ENCODE results near the gene ADGRV1. TPM values are rescaled to one million over a fixed set of nuclear protein-coding genes. Genes with fewer than 3 reads are reported as not detected.

The ADGRV1 gene
- polyA plus RNA-seq, 1 donor from 2014 or later = 3.7 TPM

DNA sequence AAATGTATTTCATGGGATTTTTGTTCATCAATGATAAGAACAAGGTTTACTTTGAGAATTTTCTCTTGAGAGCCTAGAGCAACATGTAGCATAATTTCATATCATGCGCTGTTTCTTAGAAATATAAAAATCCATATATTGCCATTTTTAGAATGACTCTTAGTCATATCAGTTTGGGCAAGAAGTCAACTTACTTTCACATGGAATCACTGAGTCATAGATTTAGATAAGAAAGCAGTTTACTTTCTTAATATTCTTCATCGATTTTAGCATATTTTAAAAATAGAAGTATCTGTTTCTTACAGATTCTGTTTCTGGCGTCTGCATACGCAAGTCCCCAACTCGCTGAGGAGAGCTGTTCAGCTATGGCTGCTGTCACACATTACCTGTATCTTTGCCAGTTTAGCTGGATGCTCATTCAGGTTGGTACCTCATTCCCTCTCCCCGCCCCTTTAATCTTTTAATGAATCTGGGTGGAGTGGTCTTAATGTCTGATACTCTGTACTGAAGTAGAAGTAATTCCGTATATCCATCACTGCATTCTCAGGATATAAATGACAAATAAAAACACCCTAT is 406.6 kb downstream of the ADGRV1 start:
- no peak overlapping the region for H3K27ac ChIP-seq (ENCODE audit: low read length)
- H3K9me3 ChIP-seq (ENCODE audit: low read length) = no peaks in the 10 kb centered on the region
- no peak overlapping the region for H2AFZ ChIP-seq (ENCODE audit: low read depth, low read length)
- no peaks in the 10 kb centered on the region for H3K36me3 ChIP-seq (ENCODE audit: insufficient read depth, low read length)
- no peak overlapping the region for H3K9ac ChIP-seq (ENCODE audit: low read length)
- no peaks in the 10 kb centered on the region for H3K9me2 ChIP-seq (ENCODE audit: insufficient read depth, low read length)
- TF ChIP-seq EP300 (conservative IDR thresholded peaks at IDR 0.05; ENCODE audit: poor library complexity, severe bottlenecking) = no peak
- no peak for TF ChIP-seq POLR2AphosphoS5 (IDR thresholded peaks at IDR 0.05)
- TF ChIP-seq EZH2 (IDR thresholded peaks at IDR 0.05; ENCODE audit: borderline replicate concordance, insufficient read depth, low read length, poor library complexity, severe bottlenecking) = no peak
- no peak for TF ChIP-seq RAD21 (conservative IDR thresholded peaks at IDR 0.05)
- no peak for TF ChIP-seq TAF1 (IDR thresholded peaks at IDR 0.05; ENCODE audit: low read depth)
- TF ChIP-seq MXI1 (conservative IDR thresholded peaks at IDR 0.05; ENCODE audit: poor library complexity, severe bottlenecking) = no peak
- TF ChIP-seq, protein P1, sequence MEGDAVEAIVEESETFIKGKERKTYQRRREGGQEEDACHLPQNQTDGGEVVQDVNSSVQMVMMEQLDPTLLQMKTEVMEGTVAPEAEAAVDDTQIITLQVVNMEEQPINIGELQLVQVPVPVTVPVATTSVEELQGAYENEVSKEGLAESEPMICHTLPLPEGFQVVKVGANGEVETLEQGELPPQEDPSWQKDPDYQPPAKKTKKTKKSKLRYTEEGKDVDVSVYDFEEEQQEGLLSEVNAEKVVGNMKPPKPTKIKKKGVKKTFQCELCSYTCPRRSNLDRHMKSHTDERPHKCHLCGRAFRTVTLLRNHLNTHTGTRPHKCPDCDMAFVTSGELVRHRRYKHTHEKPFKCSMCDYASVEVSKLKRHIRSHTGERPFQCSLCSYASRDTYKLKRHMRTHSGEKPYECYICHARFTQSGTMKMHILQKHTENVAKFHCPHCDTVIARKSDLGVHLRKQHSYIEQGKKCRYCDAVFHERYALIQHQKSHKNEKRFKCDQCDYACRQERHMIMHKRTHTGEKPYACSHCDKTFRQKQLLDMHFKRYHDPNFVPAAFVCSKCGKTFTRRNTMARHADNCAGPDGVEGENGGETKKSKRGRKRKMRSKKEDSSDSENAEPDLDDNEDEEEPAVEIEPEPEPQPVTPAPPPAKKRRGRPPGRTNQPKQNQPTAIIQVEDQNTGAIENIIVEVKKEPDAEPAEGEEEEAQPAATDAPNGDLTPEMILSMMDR (IDR thresholded peaks at IDR 0.05; ENCODE audit: poor library complexity, severe bottlenecking) = no peak
- TF ChIP-seq, protein P2, sequence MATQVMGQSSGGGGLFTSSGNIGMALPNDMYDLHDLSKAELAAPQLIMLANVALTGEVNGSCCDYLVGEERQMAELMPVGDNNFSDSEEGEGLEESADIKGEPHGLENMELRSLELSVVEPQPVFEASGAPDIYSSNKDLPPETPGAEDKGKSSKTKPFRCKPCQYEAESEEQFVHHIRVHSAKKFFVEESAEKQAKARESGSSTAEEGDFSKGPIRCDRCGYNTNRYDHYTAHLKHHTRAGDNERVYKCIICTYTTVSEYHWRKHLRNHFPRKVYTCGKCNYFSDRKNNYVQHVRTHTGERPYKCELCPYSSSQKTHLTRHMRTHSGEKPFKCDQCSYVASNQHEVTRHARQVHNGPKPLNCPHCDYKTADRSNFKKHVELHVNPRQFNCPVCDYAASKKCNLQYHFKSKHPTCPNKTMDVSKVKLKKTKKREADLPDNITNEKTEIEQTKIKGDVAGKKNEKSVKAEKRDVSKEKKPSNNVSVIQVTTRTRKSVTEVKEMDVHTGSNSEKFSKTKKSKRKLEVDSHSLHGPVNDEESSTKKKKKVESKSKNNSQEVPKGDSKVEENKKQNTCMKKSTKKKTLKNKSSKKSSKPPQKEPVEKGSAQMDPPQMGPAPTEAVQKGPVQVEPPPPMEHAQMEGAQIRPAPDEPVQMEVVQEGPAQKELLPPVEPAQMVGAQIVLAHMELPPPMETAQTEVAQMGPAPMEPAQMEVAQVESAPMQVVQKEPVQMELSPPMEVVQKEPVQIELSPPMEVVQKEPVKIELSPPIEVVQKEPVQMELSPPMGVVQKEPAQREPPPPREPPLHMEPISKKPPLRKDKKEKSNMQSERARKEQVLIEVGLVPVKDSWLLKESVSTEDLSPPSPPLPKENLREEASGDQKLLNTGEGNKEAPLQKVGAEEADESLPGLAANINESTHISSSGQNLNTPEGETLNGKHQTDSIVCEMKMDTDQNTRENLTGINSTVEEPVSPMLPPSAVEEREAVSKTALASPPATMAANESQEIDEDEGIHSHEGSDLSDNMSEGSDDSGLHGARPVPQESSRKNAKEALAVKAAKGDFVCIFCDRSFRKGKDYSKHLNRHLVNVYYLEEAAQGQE (IDR thresholded peaks at IDR 0.05; ENCODE audit: borderline replicate concordance) = no peak
- no peak for TF ChIP-seq SMC3 (conservative IDR thresholded peaks at IDR 0.05; ENCODE audit: poor library complexity)
- H3K4me3 ChIP-seq (ENCODE audit: low read length) = no peak overlapping the region
- H3K79me2 ChIP-seq (replicated peaks; ENCODE audit: insufficient read depth, low read length) = no peaks in the 10 kb centered on the region
- H3K27me3 ChIP-seq (ENCODE audit: insufficient read depth, low read depth, low read length) = no peaks in the 10 kb centered on the region
- H3K4me2 ChIP-seq (ENCODE audit: low read length) = no peak overlapping the region
- H3F3A ChIP-seq (ENCODE audit: insufficient read depth, low read length, poor library complexity, severe bottlenecking) = no peaks in the 10 kb centered on the region
- no peaks in the 10 kb centered on the region for H4K20me1 ChIP-seq (ENCODE audit: insufficient read depth)

DNA sequence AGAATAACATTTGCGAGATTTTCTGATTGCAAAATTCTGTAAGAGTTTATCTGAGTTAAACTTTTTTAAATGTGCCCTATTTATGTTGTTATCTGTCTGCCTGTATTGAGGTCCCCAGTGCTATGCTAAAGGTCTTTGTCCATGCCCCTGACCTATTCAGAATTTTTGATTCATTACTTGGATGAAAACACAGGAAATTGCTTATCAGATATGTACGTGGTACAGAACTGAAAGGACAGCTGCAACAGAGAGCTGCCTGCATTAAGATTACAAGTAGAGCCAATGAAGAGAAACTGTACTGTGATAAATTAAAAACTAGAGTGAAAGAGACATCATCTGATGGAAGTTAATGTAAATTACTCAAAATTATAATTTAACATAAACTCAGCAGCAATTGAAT is 408.8 kb downstream of the ADGRV1 start:
- Histone ChIP-seq H3K4me2 (ENCODE audit: low read length) (no peak overlapping the region), H3K27ac (ENCODE audit: low read length) (no peak overlapping the region), H3K9ac (ENCODE audit: low read length) (no peak overlapping the region), H3K27me3 (ENCODE audit: insufficient read depth, low read depth, low read length) (no peaks in the 10 kb centered on the region), H3K4me3 (ENCODE audit: low read length) (no peak overlapping the region), H3K36me3 (ENCODE audit: insufficient read depth, low read length) (no peaks in the 10 kb centered on the region), H2AFZ (ENCODE audit: low read depth, low read length) (no peak overlapping the region), H3K9me2 (ENCODE audit: insufficient read depth, low read length) (no peaks in the 10 kb centered on the region), H3K9me3 (ENCODE audit: low read length) (no peaks in the 10 kb centered on the region), H3K79me2 (replicated peaks; ENCODE audit: insufficient read depth, low read length) (no peaks in the 10 kb centered on the region), H4K20me1 (ENCODE audit: insufficient read depth) (no peaks in the 10 kb centered on the region), H3F3A (ENCODE audit: insufficient read depth, low read length, poor library complexity, severe bottlenecking) (no peaks in the 10 kb centered on the region)
- no peak for TF ChIP-seq EP300 (conservative IDR thresholded peaks at IDR 0.05; ENCODE audit: poor library complexity, severe bottlenecking)
- no peak for TF ChIP-seq MXI1 (conservative IDR thresholded peaks at IDR 0.05; ENCODE audit: poor library complexity, severe bottlenecking)
- TF ChIP-seq POLR2AphosphoS5 (IDR thresholded peaks at IDR 0.05) = no peak
- no peak for TF ChIP-seq TAF1 (IDR thresholded peaks at IDR 0.05; ENCODE audit: low read depth)
- TF ChIP-seq, protein P1 (IDR thresholded peaks at IDR 0.05; ENCODE audit: poor library complexity, severe bottlenecking) = no peak
- no peak for TF ChIP-seq RAD21 (conservative IDR thresholded peaks at IDR 0.05)
- TF ChIP-seq SMC3 (conservative IDR thresholded peaks at IDR 0.05; ENCODE audit: poor library complexity) = no peak
- no peak for TF ChIP-seq EZH2 (IDR thresholded peaks at IDR 0.05; ENCODE audit: borderline replicate concordance, insufficient read depth, low read length, poor library complexity, severe bottlenecking)
- TF ChIP-seq, protein P2 (IDR thresholded peaks at IDR 0.05; ENCODE audit: borderline replicate concordance) = no peak

Data from neural cell (in vitro differentiated cells).